ENCODE data around the gene DPP6.

GRCh38 chr7:154564676-154565075, 512.5 kb downstream of the DPP6 start:
- TF ChIP-seq EZH2 (IDR thresholded peaks at IDR 0.05; ENCODE audit: borderline replicate concordance, low read depth, low read length, poor library complexity, severe bottlenecking): no peak
- TF ChIP-seq CTCF (conservative IDR thresholded peaks at IDR 0.05; ENCODE audit: low read depth, low read length): no peak

Measured in A673 (cell line).